ENCODE results near the gene SLC25A21.
"Not testable (repeated sequence)": the region's sequence is repeated elsewhere in the genome, so short reads cannot be mapped to it uniquely, and the experiment has no call there.

SLC25A21 gene

GRCh38 chr14:36935976-36936678, 236.3 kb downstream of the SLC25A21 start:
- no peak for DNase-seq

GRCh38 chr14:36934304-36934703, 238.1 kb downstream of the SLC25A21 start:
- no peak for DNase-seq

GRCh38 chr14:36931791-36932190, 240.6 kb downstream of the SLC25A21 start:
- DNase-seq = no peak

- DNase-seq = no peak
Measured at GRCh38 chr14:36928432-36928831, 244.0 kb downstream of the SLC25A21 start.

GRCh38 chr14:36925094-36925493, 247.3 kb downstream of the SLC25A21 start:
- no peak for DNase-seq

GRCh38 chr14:36916668-36917067, 255.7 kb downstream of the SLC25A21 start:
- no peak for DNase-seq

GRCh38 chr14:36915081-36915480, 257.3 kb downstream of the SLC25A21 start:
- no peak for DNase-seq

- DNase-seq = no peak
Measured at GRCh38 chr14:36910578-36910977, 261.8 kb downstream of the SLC25A21 start.

- no peak for DNase-seq
Measured at GRCh38 chr14:36905272-36905888, 267.0 kb downstream of the SLC25A21 start.

- DNase-seq = no peak
Measured at GRCh38 chr14:36901861-36902260, 270.5 kb downstream of the SLC25A21 start.

GRCh38 chr14:36900846-36901245, 271.6 kb downstream of the SLC25A21 start:
- no peak for DNase-seq

GRCh38 chr14:36896300-36896699, 276.1 kb downstream of the SLC25A21 start:
- DNase-seq = not testable (repeated sequence)

- no peak for DNase-seq
Measured at GRCh38 chr14:36884049-36884448, 288.4 kb downstream of the SLC25A21 start.

GRCh38 chr14:36880276-36880675, 292.1 kb downstream of the SLC25A21 start:
- DNase-seq = no peak

GRCh38 chr14:36879558-36879957, 292.8 kb downstream of the SLC25A21 start:
- no peak for DNase-seq

GRCh38 chr14:36874396-36875138, 297.8 kb downstream of the SLC25A21 start:
- no peak for DNase-seq

- DNase-seq = no peak
Measured at GRCh38 chr14:36870776-36871175, 301.6 kb downstream of the SLC25A21 start.

- DNase-seq = no peak
Measured at GRCh38 chr14:36869125-36869524, 303.3 kb downstream of the SLC25A21 start.

- DNase-seq = no peak
Measured at GRCh38 chr14:36866867-36867266, 305.5 kb downstream of the SLC25A21 start.

GRCh38 chr14:36863271-36863670, 309.1 kb downstream of the SLC25A21 start:
- no peak for DNase-seq

GRCh38 chr14:36862237-36862636, 310.2 kb downstream of the SLC25A21 start:
- not testable (repeated sequence) for DNase-seq

GRCh38 chr14:36860831-36861230, 311.6 kb downstream of the SLC25A21 start:
- no peak for DNase-seq

GRCh38 chr14:36859119-36859518, 313.3 kb downstream of the SLC25A21 start:
- DNase-seq = no peak

GRCh38 chr14:36857842-36858445, 314.5 kb downstream of the SLC25A21 start:
- DNase-seq = no peak

Measured in activated T-cell treated with anti-CD3 and anti-CD28 coated beads for 4 hours (primary cell).